Activated CD4-positive, alpha-beta T cell treated with anti-CD3 and anti-CD28 coated beads, Interleukin-2, Interleukin-6, amounts not matched to agents 100 ng/mL and 50 ng/mL, durations not matched to agents 16 hours and 8 hours (primary cell): ENCODE data around the gene NFATC3.
"Not testable (repeated sequence)": the region's sequence is repeated elsewhere in the genome, so short reads cannot be mapped to it uniquely, and the experiment has no call there.

Source experiments
- DNase-seq: peaks from one replicate; pipeline ENCODE4 v3.0.0-alpha.2; 2020

Gene NFATC3

GRCh38 chr16:68126395-68126794, 41.2 kb downstream of the NFATC3 start:
- no peak for DNase-seq

- DNase-seq, result no peak
Measured at GRCh38 chr16:68128577-68129305, 43.6 kb downstream of the NFATC3 start.

- no peak for DNase-seq
Measured at GRCh38 chr16:68130520-68130919, 45.4 kb downstream of the NFATC3 start.

- DNase-seq, result no peak
Measured at GRCh38 chr16:68131813-68132706, 46.9 kb downstream of the NFATC3 start.

GRCh38 chr16:68133000-68133399, 47.8 kb downstream of the NFATC3 start:
- DNase-seq, result not testable (repeated sequence)

GRCh38 chr16:68134644-68135043, 49.5 kb downstream of the NFATC3 start:
- DNase-seq, result no peak

GRCh38 chr16:68136515-68136914, 51.3 kb downstream of the NFATC3 start:
- DNase-seq, result no peak

- no peak for DNase-seq
Measured at GRCh38 chr16:68144008-68144407, 58.8 kb downstream of the NFATC3 start.

- DNase-seq, result peak; percentile 22
Measured at GRCh38 chr16:68146585-68146984, 61.4 kb downstream of the NFATC3 start.

GRCh38 chr16:68147444-68147843, 62.3 kb downstream of the NFATC3 start:
- peak; percentile 39 for DNase-seq

- DNase-seq, result no peak
Measured at GRCh38 chr16:68149596-68149995, 64.4 kb downstream of the NFATC3 start.

GRCh38 chr16:68155425-68155824, 70.3 kb downstream of the NFATC3 start:
- no peak for DNase-seq

- DNase-seq, result no peak
Measured at GRCh38 chr16:68162413-68162812, 77.2 kb downstream of the NFATC3 start.

- DNase-seq, result not testable (repeated sequence)
Measured at GRCh38 chr16:68163275-68163674, 78.1 kb downstream of the NFATC3 start.

GRCh38 chr16:68166264-68166663, 81.1 kb downstream of the NFATC3 start:
- DNase-seq, result no peak

GRCh38 chr16:68179196-68179795, 94.1 kb downstream of the NFATC3 start:
- DNase-seq, result no peak

GRCh38 chr16:68179855-68180254, 94.7 kb downstream of the NFATC3 start:
- peak; percentile 52 for DNase-seq

GRCh38 chr16:68183046-68183445, 97.9 kb downstream of the NFATC3 start:
- no peak for DNase-seq

- DNase-seq, result no peak
Measured at GRCh38 chr16:68186877-68187276, 101.7 kb downstream of the NFATC3 start.

- no peak for DNase-seq
Measured at GRCh38 chr16:68187505-68187904, 102.3 kb downstream of the NFATC3 start.

GRCh38 chr16:68188170-68188569, 103.0 kb downstream of the NFATC3 start:
- no peak for DNase-seq

- no peak for DNase-seq
Measured at GRCh38 chr16:68190081-68190480, 104.9 kb downstream of the NFATC3 start.

GRCh38 chr16:68190736-68191510, 105.8 kb downstream of the NFATC3 start:
- no peak for DNase-seq
